Endothelial cell of umbilical vein (primary cell): ENCODE data around the gene KLHL11. TPM values are rescaled to one million over a fixed set of nuclear protein-coding genes. Genes with fewer than 3 reads are reported as not detected.

ENCODE experiments used
- BruUV-seq: library from RNA; stranded (reverse); fragments of 400-500 nt; replicated peaks from 2 replicates; lab custom pipeline; 2021; lab: Mats Ljungman, UMichigan
- CTCF ChIA-PET: fragments of 300-600, 350-600 bp; sonication (Branson Sonifier 250); formaldehyde crosslinking; loops from one replicate; lab custom pipeline; 2021; ENCODE audit warnings: antibody characterized with exemption, inconsistent platforms; lab: Charles Lee
- POLR2A ChIA-PET: fragments of 300-600, 350-600 bp; sonication (Branson Sonifier 250); formaldehyde crosslinking; loops from one replicate; lab custom pipeline; 2021; ENCODE audit warnings: antibody characterized with exemption, inconsistent platforms; lab: Charles Lee
- DNase-seq: peaks from one replicate; pipeline ENCODE4 v3.0.0-alpha.2; 2011; ENCODE audit warnings: low read depth, low spot score
- FAIRE-seq: peaks from 2 replicates; lab custom pipeline; 2011; peaks lifted over from hg19 to GRCh38; lab: Jason Lieb, UNC
- H2AFZ ChIP-seq: 2 replicates; pipeline ENCODE4 v1.6.0; 2012; ENCODE audit warnings: low read depth, low read length, control low read depth, inconsistent platforms
- H3K27ac ChIP-seq: 2 replicates; pipeline ENCODE4 v1.5.1; 2011; ENCODE audit warnings: low read depth, mild to moderate bottlenecking, control low read depth, low read length, moderate library complexity; ENCODE audit not compliant: insufficient read depth
- H3K27me3 ChIP-seq, 2 experiments: 2 replicates each; pipeline versions ENCODE4 v1.6.0 to v1.6.1; 2011; ENCODE audit warnings: low read length in 2 of 2, mixed read lengths in 1 of 2; ENCODE audit not compliant: control insufficient read depth in 2 of 2, insufficient read depth in 2 of 2
- H3K36me3 ChIP-seq, 2 experiments: 2 replicates in 1 of 2; 3 replicates in 1 of 2; pipeline ENCODE4 v1.5.1; 2011; ENCODE audit warnings: low read length in 2 of 2, mild to moderate bottlenecking in 1 of 2, moderate library complexity in 1 of 2; ENCODE audit not compliant: control insufficient read depth in 2 of 2, insufficient read depth in 2 of 2; ENCODE audit errors: extremely low read depth in 1 of 2
- H3K4me1 ChIP-seq: 3 replicates; pipeline ENCODE4 v1.5.1; 2011; ENCODE audit warnings: mild to moderate bottlenecking, low read length; ENCODE audit not compliant: control insufficient read depth, insufficient read depth; ENCODE audit errors: extremely low read depth
- H3K4me2 ChIP-seq: 2 replicates; pipeline ENCODE4 v1.6.1; 2011; ENCODE audit warnings: low read length, control low read depth, mixed read lengths; ENCODE audit not compliant: insufficient read depth
- H3K4me3 ChIP-seq, 3 experiments: fragments of 200-600 bp in 1 of 3; sonication (generic), shearing (Covaris generic) in 1 of 3; replicated peaks in 1 of 3; 2 replicates each; pipeline ENCODE4 v1.5.1; 2011 to 2016; ENCODE audit warnings: control low read depth in 3 of 3, low read length in 3 of 3, mild to moderate bottlenecking in 2 of 3, inconsistent platforms in 1 of 3, low read depth in 1 of 3, moderate library complexity in 1 of 3; ENCODE audit not compliant: insufficient read depth in 1 of 3
- H3K79me2 ChIP-seq: 2 replicates; pipeline ENCODE4 v1.6.0; 2012; ENCODE audit warnings: low read length, inconsistent platforms; ENCODE audit not compliant: control insufficient read depth, insufficient read depth
- H3K9ac ChIP-seq: replicated peaks from 2 replicates; pipeline ENCODE3; 2011; ENCODE audit warnings: low read length, control low read depth; ENCODE audit not compliant: insufficient read depth; ENCODE audit errors: extremely low read depth
- H3K9me1 ChIP-seq: replicated peaks from 3 replicates; pipeline ENCODE4 v1.6.0; 2011; ENCODE audit warnings: mild to moderate bottlenecking, low read length; ENCODE audit not compliant: control insufficient read depth, insufficient read depth; ENCODE audit errors: extremely low read depth
- H3K9me3 ChIP-seq: replicated peaks from 2 replicates; pipeline ENCODE4 v1.5.1; 2012; ENCODE audit warnings: low read length, inconsistent platforms; ENCODE audit not compliant: control insufficient read depth, insufficient read depth
- H4K20me1 ChIP-seq: replicated peaks from 2 replicates; pipeline ENCODE3; 2011; ENCODE audit warnings: mild to moderate bottlenecking, low read length; ENCODE audit not compliant: control insufficient read depth, insufficient read depth; ENCODE audit errors: extremely low read depth
- EZH2 ChIP-seq: IDR thresholded peaks from 2 replicates; pipeline ENCODE4 v1.6.1; 2012; ENCODE audit warnings: borderline replicate concordance, low read depth, mild to moderate bottlenecking, moderate library complexity, low read length, inconsistent platforms; ENCODE audit not compliant: severe bottlenecking
- FOS ChIP-seq: IDR thresholded peaks from 2 replicates; pipeline ENCODE4 v1.6.1; 2011; ENCODE audit warnings: mild to moderate bottlenecking, low read length, moderate library complexity, borderline replicate concordance; ENCODE audit not compliant: insufficient read depth
- GATA2 ChIP-seq: IDR thresholded peaks from 2 replicates; pipeline ENCODE4 v1.7.0; 2011; ENCODE audit warnings: low read depth, mild to moderate bottlenecking, moderate library complexity, mixed read lengths, low read length; ENCODE audit not compliant: insufficient read length, insufficient read depth
- JUN ChIP-seq: IDR thresholded peaks from 2 replicates; pipeline ENCODE4 v1.6.1; 2011; ENCODE audit warnings: borderline replicate concordance, low read depth; ENCODE audit not compliant: insufficient read length, insufficient read depth
- MYC ChIP-seq: IDR thresholded peaks from one replicate; pipeline ENCODE4 v1.6.1; 2011; ENCODE audit warnings: mild to moderate bottlenecking, low read depth, low read length
- POLR2A ChIP-seq: IDR thresholded peaks from 2 replicates; pipeline ENCODE4 v1.6.1; 2012; ENCODE audit warnings: low read depth, mild to moderate bottlenecking, control low read depth, low read length
- POLR2AphosphoS5 ChIP-seq: IDR thresholded peaks from 2 replicates; pipeline ENCODE4 v1.6.1; 2012; ENCODE audit warnings: low read depth, mild to moderate bottlenecking, control low read depth, low read length, moderate library complexity; ENCODE audit not compliant: insufficient read depth
- dilution Hi-C: fragments of 300-500 bp; cut with MboI; formaldehyde crosslinking; loops from one replicate; pipeline ENCODE4 v1.15.0; 2019; ENCODE audit warnings: low sequenced_read_pairs; ENCODE audit not compliant: extremely low pct_ligation_motif_present
- intact Hi-C: fragments of 100-400 bp; cut with micrococcal nuclease; formaldehyde crosslinking; loops from one replicate; pipeline ENCODE4 v1.10.0; 2022
- polyA plus RNA-seq, 4 experiments: library from polyadenylated mRNA; depleted of rRNA in 3 of 4; stranded (reverse) in 3 of 4; unstranded in 1 of 4; fragments of >200 nt; gene quantifications; 2 replicates each; pipeline versions ENCODE4 v1.2.1 to v1.2.3, GENCODE V29; 2011 to 2012; ENCODE audit warnings: missing spikeins in 1 of 4
- total RNA-seq: library from RNA; stranded (reverse); gene quantifications from 2 replicates; pipeline ENCODE4 v1.2.3, GENCODE V29; 2021
- TF ChIP-seq, protein P1 (sequence below), 2 donors: IDR thresholded peaks; 1 replicate in 1 of 2; 2 replicates in 1 of 2; pipeline ENCODE4 v1.5.1; 2011; ENCODE audit warnings: low read length in 2 of 2, mild to moderate bottlenecking in 2 of 2, moderate library complexity in 2 of 2, control low read depth in 1 of 2, inconsistent platforms in 1 of 2, low read depth in 1 of 2; ENCODE audit not compliant: insufficient read depth in 1 of 2; ENCODE audit errors: extremely low read depth in 1 of 2
- TF ChIP-seq, protein P2 (sequence below): IDR thresholded peaks from 2 replicates; pipeline ENCODE4 v1.6.1; 2011; ENCODE audit not compliant: insufficient read depth, insufficient read length

Gene KLHL11
- total and polyA plus RNA-seq, 2 donors (not counting 3 experiments of a cell fraction or from before 2014, with no cell fraction given) = 3.1 to 11.0 TPM

- TF ChIP-seq POLR2AphosphoS5 = no peak
- no peak for TF ChIP-seq POLR2A
- TF ChIP-seq FOS = no peak
- TF ChIP-seq GATA2 = no peak
- TF ChIP-seq MYC = no peak
- TF ChIP-seq, protein P1, sequence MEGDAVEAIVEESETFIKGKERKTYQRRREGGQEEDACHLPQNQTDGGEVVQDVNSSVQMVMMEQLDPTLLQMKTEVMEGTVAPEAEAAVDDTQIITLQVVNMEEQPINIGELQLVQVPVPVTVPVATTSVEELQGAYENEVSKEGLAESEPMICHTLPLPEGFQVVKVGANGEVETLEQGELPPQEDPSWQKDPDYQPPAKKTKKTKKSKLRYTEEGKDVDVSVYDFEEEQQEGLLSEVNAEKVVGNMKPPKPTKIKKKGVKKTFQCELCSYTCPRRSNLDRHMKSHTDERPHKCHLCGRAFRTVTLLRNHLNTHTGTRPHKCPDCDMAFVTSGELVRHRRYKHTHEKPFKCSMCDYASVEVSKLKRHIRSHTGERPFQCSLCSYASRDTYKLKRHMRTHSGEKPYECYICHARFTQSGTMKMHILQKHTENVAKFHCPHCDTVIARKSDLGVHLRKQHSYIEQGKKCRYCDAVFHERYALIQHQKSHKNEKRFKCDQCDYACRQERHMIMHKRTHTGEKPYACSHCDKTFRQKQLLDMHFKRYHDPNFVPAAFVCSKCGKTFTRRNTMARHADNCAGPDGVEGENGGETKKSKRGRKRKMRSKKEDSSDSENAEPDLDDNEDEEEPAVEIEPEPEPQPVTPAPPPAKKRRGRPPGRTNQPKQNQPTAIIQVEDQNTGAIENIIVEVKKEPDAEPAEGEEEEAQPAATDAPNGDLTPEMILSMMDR (IDR thresholded peaks at IDR 0.05; ENCODE audit: extremely low read depth in 1 of 2, insufficient read depth in 1 of 2, low read depth in 1 of 2, low read length in 2 of 2) = no peak
- TF ChIP-seq, protein P2, sequence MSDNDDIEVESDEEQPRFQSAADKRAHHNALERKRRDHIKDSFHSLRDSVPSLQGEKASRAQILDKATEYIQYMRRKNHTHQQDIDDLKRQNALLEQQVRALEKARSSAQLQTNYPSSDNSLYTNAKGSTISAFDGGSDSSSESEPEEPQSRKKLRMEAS = no peak
- no peak for TF ChIP-seq EZH2
- TF ChIP-seq JUN = no peak
- FAIRE-seq (no peak), DNase-seq (no peak)
- Histone ChIP-seq H3K9me1 (no peaks in the 10 kb centered on the region), H3K36me3 (peaks cover 0 to 2% of the 10 kb centered on the region in 2 experiments), H3K4me1 (no peaks in the 10 kb centered on the region), H2AFZ (no peak overlapping the region), H3K27ac (no peak overlapping the region), H3K4me3 (no peak overlapping the region), H3K9ac (no peak overlapping the region), H3K4me2 (no peak overlapping the region), H4K20me1 (no peaks in the 10 kb centered on the region), H3K9me3 (no peaks in the 10 kb centered on the region), H3K27me3 (no peaks in the 10 kb centered on the region), H3K79me2 (peaks cover 4% of the 10 kb centered on the region)
- intact Hi-C loops = no loop called here
- POLR2A ChIA-PET = no interaction called here
- CTCF ChIA-PET = interaction anchor here (1.2 to 2.5 kb wide), 2 partner anchors 11 to 14 kb away, joined by 3 to 7 read pairs; partner anchors contain the start of gene KLHL10
- no TSS peak for BruUV-seq
- dilution Hi-C loops = no loop called here
Observed at GRCh38 chr17:41848788-41849187, 16.4 kb downstream of the KLHL11 start.
